OCI-LY3 (cell line): ENCODE results near the gene PAK1.

Experiments
- CTCF ChIP-seq: fragments of 200-600, 300-600 bp; sonication (generic); IDR thresholded peaks from 2 replicates; pipeline ENCODE4 v1.5.1; 2014; ENCODE audit warnings: antibody characterized with exemption, low read length, low read depth
- EZH2phosphoT487 ChIP-seq: fragments of 200-600 bp; shearing (Covaris generic); IDR thresholded peaks from 2 replicates; pipeline ENCODE4 v1.6.1; 2018; ENCODE audit warnings: antibody characterized with exemption, mixed run types, low read depth

DNA sequence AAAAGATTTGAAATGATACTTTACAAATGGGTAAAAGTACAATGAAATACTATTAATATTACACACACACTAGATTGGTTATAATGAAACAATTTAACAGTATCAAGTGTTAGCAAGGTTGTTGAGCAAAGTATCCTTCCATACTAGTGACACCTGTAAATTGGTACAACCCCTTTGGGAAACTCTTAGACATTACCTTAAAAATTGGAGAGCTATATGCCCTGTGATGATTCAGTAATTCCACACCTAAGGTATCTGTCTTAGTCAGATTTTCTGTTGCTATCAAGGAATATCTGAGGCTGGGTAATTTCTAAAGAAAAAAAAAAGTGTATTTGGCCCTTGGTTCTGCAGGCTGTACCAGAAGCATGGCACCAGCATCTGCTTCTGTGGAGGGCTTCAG is 165.1 kb downstream of the PAK1 start:
- no peak for TF ChIP-seq CTCF
- TF ChIP-seq EZH2phosphoT487 = no peak
